ENCODE results near the gene TBC1D9. TPM values are rescaled to one million over a fixed set of nuclear protein-coding genes. Genes with fewer than 3 reads are reported as not detected.

TBC1D9 gene
- total RNA-seq, 6 experiments from 2014 or later: 6.6 to 17.9 (median 9.4) TPM

DNA sequence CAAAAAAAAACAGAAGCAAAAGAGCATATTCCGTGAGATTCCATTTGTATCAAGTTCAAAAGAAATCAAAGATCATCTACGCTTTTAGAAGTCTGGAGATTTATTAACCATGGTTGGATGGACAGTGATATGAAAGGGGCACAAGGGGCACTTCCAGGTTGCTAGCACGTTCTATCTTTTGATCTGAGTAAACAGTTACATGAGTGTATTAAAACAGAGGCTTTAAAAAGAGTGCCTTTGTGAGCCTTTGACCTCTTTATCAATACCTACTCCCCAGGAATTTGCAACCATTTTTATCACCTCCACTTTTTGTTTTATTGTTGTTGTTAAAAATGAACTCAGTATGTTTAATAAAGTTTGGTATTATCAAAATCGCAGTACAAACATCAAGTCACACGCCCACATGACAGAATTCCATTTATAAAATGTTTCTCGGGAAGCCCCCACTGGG is 115.1 kb downstream of the TBC1D9 start:
- TF ChIP-seq POLR2A (IDR thresholded peaks at IDR 0.05): no peak
- TF ChIP-seq CTCF (IDR thresholded peaks at IDR 0.05): peak in 1 of 4 donors; percentile 3
- no peaks in the 10 kb centered on the region for H3K27me3 ChIP-seq
- no peaks in the 10 kb centered on the region for H3K9me3 ChIP-seq
- H3K4me3 ChIP-seq: peak overlapping the region; percentile 43 to 54 (median 52)
- peaks cover 0 to 3% (median 0%) of the 10 kb centered on the region in 4 donors for H3K36me3 ChIP-seq
- ATAC-seq (peak; percentile 73 to 83 (median 80)), DNase-seq (peak in 1 of 3 donors; percentile 71)
- H3K27ac ChIP-seq: peak overlapping the region; percentile 75 to 93 (median 77)
- intact Hi-C loops (cut with DNase I): no loop called here
- peaks cover 0 to 46% (median 7%) of the 10 kb centered on the region in 4 donors for H3K4me1 ChIP-seq
- WGBS (ENCODE audit: insufficient coverage, low coverage, low lambda C conversion rate, missing lambda C conversion rate): 19% methylated on average over 6 of the region's 6 CpGs

GRCh38 chr4:140640150-140640748 is 115.9 kb downstream of the TBC1D9 start:
- H3K36me3 ChIP-seq: peaks cover 0 to 3% (median 0%) of the 10 kb centered on the region in 4 donors
- H3K4me3 ChIP-seq: peak overlapping the region in 2 of 3 donors; percentile 52 to 54

DNA sequence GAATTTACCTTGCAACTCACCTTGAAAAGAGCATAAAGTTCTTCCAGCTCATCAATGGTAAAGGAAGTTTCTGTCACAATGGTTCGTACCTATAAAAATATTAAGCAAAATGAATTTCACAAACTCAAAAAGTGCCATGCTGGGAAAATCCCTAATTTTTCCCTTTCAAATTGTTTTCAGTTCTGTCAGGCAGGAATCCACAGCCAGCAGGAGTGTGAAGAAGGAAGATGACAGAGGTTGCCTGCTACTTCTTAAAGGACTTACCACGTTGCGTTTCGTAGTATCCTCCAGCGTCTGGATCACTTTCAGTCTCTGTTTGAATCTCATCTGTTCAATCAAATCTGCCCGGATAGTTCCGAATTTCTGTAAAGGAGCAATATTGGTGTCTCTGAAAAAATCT is 117.1 kb downstream of the TBC1D9 start:
- TF ChIP-seq POLR2A (IDR thresholded peaks at IDR 0.05): no peak
- intact Hi-C loops (cut with DNase I): no loop called here
- Histone ChIP-seq H3K27ac (no peak overlapping the region), H3K9me3 (no peaks in the 10 kb centered on the region), H3K36me3 (peaks cover 0 to 3% (median 0%) of the 10 kb centered on the region in 4 donors), H3K27me3 (no peaks in the 10 kb centered on the region), H3K4me1 (peaks cover 0 to 42% (median 7%) of the 10 kb centered on the region in 4 donors), H3K4me3 (no peak overlapping the region)
- 94% methylated on average over 7 of the region's 7 CpGs for WGBS (ENCODE audit: insufficient coverage, low coverage, low lambda C conversion rate, missing lambda C conversion rate)
- ATAC-seq (no peak), DNase-seq (no peak)

More at GRCh38 chr4:140640150-140640748, 115.9 kb downstream of the TBC1D9 start:
- Histone ChIP-seq H3K9me3 (no peaks in the 10 kb centered on the region), H3K4me1 (peaks cover 0 to 43% (median 7%) of the 10 kb centered on the region in 4 donors), H3K27me3 (no peaks in the 10 kb centered on the region), H3K27ac (peak overlapping the region in 2 of 3 donors; percentile 77 to 93)
- intact Hi-C loops (cut with DNase I): no loop called here
- no peak for DNase-seq
- no peak for TF ChIP-seq CTCF (IDR thresholded peaks at IDR 0.05)
- TF ChIP-seq POLR2A (IDR thresholded peaks at IDR 0.05): no peak
- WGBS (ENCODE audit: insufficient coverage, low coverage, low lambda C conversion rate, missing lambda C conversion rate): 32% methylated on average over 6 of the region's 6 CpGs
- no peak for ATAC-seq

- Histone ChIP-seq H3K4me3 (no peak overlapping the region), H3K27me3 (no peaks in the 10 kb centered on the region), H3K36me3 (peaks cover 0 to 10% (median 3%) of the 10 kb centered on the region in 4 donors), H3K27ac (peak overlapping the region in 1 of 3 donors; percentile 61), H3K4me1 (peaks cover 0 to 42% (median 7%) of the 10 kb centered on the region in 4 donors), H3K9me3 (no peaks in the 10 kb centered on the region)
- WGBS (ENCODE audit: insufficient coverage, low coverage, low lambda C conversion rate, missing lambda C conversion rate): 51% methylated on average over 5 of the region's 6 CpGs
- DNase-seq (no peak), ATAC-seq (peak in 2 of 4 donors; percentile 32 to 41)
- TF ChIP-seq POLR2A (IDR thresholded peaks at IDR 0.05) (no peak), CTCF (IDR thresholded peaks at IDR 0.05) (peak; percentile 37 to 63 (median 44))
- intact Hi-C loops (cut with DNase I): no loop called here
Observed at GRCh38 chr4:140637836-140638235, 118.3 kb downstream of the TBC1D9 start.

DNA sequence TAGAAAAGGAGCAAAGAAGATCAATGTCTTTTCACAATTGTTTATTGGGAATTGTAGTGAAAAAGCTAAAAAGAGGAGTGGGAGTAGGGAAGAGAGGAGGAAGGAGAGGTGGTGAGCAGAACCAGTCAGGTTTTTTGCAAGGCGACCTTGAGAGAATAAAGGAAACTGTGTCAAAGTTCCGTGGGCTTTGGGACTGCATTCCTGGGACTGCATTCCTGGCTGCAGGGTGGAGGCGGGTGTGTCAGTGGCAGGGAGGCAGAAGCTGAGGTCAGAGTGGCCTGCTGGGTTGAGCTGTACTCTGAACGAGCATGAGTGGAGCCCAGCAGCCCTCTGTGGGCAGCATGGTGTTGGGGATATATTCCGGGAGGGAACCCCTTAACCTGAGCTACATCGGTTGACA is 120.6 kb downstream of the TBC1D9 start:
- DNase-seq: peak in 2 of 3 donors; percentile 34 to 60
- ATAC-seq: peak; percentile 52 to 76 (median 66)
- no peaks in the 10 kb centered on the region for H3K27me3 ChIP-seq
- intact Hi-C loops (cut with DNase I): no loop called here
- H3K4me1 ChIP-seq: peaks cover 0 to 29% (median 7%) of the 10 kb centered on the region in 4 donors
- no peak overlapping the region for H3K4me3 ChIP-seq
- H3K27ac ChIP-seq: peak overlapping the region in 1 of 3 donors; percentile 61
- no peaks in the 10 kb centered on the region for H3K9me3 ChIP-seq
- TF ChIP-seq CTCF (IDR thresholded peaks at IDR 0.05) (no peak), POLR2A (IDR thresholded peaks at IDR 0.05) (no peak)
- 32% methylated on average over 2 of the region's 6 CpGs for WGBS (ENCODE audit: insufficient coverage, low coverage, low lambda C conversion rate, missing lambda C conversion rate)
- peaks cover 0 to 14% (median 3%) of the 10 kb centered on the region in 4 donors for H3K36me3 ChIP-seq

All from right lobe of liver (tissue), 6 donors.